Astrocyte (in vitro differentiated cells and primary cell): ENCODE data around the gene DDX59.

Experiments used
- EZH2 ChIP-seq: IDR thresholded peaks from 2 replicates; pipeline ENCODE4 v1.6.1; 2012; ENCODE audit warnings: mild to moderate bottlenecking, low read length, inconsistent platforms; ENCODE audit not compliant: insufficient read depth
- TF ChIP-seq, protein P1 (sequence below): IDR thresholded peaks from 2 replicates; pipeline ENCODE4 v1.5.1; 2011; ENCODE audit warnings: low read depth, mild to moderate bottlenecking, inconsistent platforms, low read length, moderate library complexity; ENCODE audit not compliant: insufficient read depth

DNA sequence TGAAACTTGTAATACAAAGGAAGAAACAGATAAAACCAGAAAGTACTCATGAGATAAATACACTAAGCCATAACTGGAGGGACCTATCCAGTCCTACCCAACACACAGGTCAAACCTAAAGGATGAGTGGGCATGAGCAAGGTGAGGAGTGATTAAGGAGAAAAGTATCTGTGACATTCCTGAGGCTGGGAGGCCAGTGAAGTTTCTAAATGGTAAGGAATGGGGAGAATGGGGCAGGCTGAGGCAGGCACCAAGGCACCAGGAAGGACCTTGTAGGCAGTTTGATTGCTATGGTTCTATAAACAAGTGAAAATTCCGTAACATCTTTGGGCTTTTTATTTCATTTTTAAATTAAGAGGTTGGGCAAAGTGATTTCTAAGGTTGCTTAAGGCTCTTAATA lies 10.4 kb downstream of the DDX59 start:
- TF ChIP-seq, protein P1, sequence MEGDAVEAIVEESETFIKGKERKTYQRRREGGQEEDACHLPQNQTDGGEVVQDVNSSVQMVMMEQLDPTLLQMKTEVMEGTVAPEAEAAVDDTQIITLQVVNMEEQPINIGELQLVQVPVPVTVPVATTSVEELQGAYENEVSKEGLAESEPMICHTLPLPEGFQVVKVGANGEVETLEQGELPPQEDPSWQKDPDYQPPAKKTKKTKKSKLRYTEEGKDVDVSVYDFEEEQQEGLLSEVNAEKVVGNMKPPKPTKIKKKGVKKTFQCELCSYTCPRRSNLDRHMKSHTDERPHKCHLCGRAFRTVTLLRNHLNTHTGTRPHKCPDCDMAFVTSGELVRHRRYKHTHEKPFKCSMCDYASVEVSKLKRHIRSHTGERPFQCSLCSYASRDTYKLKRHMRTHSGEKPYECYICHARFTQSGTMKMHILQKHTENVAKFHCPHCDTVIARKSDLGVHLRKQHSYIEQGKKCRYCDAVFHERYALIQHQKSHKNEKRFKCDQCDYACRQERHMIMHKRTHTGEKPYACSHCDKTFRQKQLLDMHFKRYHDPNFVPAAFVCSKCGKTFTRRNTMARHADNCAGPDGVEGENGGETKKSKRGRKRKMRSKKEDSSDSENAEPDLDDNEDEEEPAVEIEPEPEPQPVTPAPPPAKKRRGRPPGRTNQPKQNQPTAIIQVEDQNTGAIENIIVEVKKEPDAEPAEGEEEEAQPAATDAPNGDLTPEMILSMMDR = no peak
- TF ChIP-seq EZH2 = no peak
